ENCODE data around the gene AKAP1.

GRCh38 chr17:57132663-57133062, 47.6 kb downstream of the AKAP1 start:
- TF ChIP-seq CTCF (IDR thresholded peaks at IDR 0.05), result no peak
- no peak for TF ChIP-seq POLR2A (IDR thresholded peaks at IDR 0.05)

All from prostate gland (tissue), 2 donors.